Measurements from ENCODE around the gene NEDD4L. TPM values are rescaled to one million over a fixed set of nuclear protein-coding genes. Genes with fewer than 3 reads are reported as not detected.
A peak's percentile ranks its signal among the peaks of the same experiment; 100 is the strongest.

The NEDD4L gene
- total and polyA plus RNA-seq, 4 donors: 10.2 to 20.3 (median 13.2) TPM

- H3K9me3 ChIP-seq (ENCODE audit: control insufficient read depth in 4 of 4, low read length in 3 of 4): no peaks in the 10 kb centered on the region
- H3K9ac ChIP-seq (ENCODE audit: low read depth in 1 of 2, low read length in 2 of 2): no peak overlapping the region
- DNase-seq (ENCODE audit: low spot score): no peak
- H3K4me1 ChIP-seq (ENCODE audit: control insufficient read depth in 4 of 4, insufficient read depth in 4 of 4, low read length in 3 of 4): peaks cover 0 to 35% (median 24%) of the 10 kb centered on the region in 4 donors
- 91% methylated on average over 1 of the region's 1 CpG for WGBS
- TF ChIP-seq, protein P1, sequence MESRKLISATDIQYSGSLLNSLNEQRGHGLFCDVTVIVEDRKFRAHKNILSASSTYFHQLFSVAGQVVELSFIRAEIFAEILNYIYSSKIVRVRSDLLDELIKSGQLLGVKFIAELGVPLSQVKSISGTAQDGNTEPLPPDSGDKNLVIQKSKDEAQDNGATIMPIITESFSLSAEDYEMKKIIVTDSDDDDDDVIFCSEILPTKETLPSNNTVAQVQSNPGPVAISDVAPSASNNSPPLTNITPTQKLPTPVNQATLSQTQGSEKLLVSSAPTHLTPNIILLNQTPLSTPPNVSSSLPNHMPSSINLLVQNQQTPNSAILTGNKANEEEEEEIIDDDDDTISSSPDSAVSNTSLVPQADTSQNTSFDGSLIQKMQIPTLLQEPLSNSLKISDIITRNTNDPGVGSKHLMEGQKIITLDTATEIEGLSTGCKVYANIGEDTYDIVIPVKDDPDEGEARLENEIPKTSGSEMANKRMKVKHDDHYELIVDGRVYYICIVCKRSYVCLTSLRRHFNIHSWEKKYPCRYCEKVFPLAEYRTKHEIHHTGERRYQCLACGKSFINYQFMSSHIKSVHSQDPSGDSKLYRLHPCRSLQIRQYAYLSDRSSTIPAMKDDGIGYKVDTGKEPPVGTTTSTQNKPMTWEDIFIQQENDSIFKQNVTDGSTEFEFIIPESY (IDR thresholded peaks at IDR 0.05): no peak
- no peak for TF ChIP-seq MAX (IDR thresholded peaks at IDR 0.05)
- no peak for TF ChIP-seq TAF1 (conservative IDR thresholded peaks at IDR 0.05)
- TF ChIP-seq NR2F2 (IDR thresholded peaks at IDR 0.05): no peak
- TF ChIP-seq EGR1 (IDR thresholded peaks at IDR 0.05; ENCODE audit: low read depth in 2 of 2): no peak
- TF ChIP-seq RXRA (IDR thresholded peaks at IDR 0.05): no peak
- no peak for TF ChIP-seq SP1 (IDR thresholded peaks at IDR 0.05)
- TF ChIP-seq ATF3 (IDR thresholded peaks at IDR 0.05): no peak
- TF ChIP-seq RAD21 (IDR thresholded peaks at IDR 0.05): no peak
- no peak for TF ChIP-seq FOXA1 (IDR thresholded peaks at IDR 0.05)
- TF ChIP-seq FOXA2 (IDR thresholded peaks at IDR 0.05): no peak
- H3K36me3 ChIP-seq (ENCODE audit: control insufficient read depth in 4 of 4, insufficient read depth in 3 of 4, low read depth in 1 of 4, low read length in 3 of 4): no peaks in the 10 kb centered on the region
- peak overlapping the region; percentile 19 to 75 for H3K27ac ChIP-seq (ENCODE audit: low read depth in 1 of 2, low read length in 2 of 2)
- H3K4me3 ChIP-seq (ENCODE audit: low read depth in 1 of 3, low read length in 3 of 3): no peak overlapping the region
- H3K27me3 ChIP-seq (ENCODE audit: control insufficient read depth in 4 of 4, insufficient read depth in 4 of 4, low read length in 3 of 4): no peaks in the 10 kb centered on the region
These were observed 52.6 kb downstream of the NEDD4L start for GRCh38 chr18:58096658-58097057.

GRCh38 chr18:58097121-58097906, 53.3 kb downstream of the NEDD4L start:
- Histone ChIP-seq H3K9ac (ENCODE audit: low read depth in 1 of 2, low read length in 2 of 2) (no peak overlapping the region), H3K27me3 (ENCODE audit: control insufficient read depth in 4 of 4, insufficient read depth in 4 of 4, low read length in 3 of 4) (no peaks in the 10 kb centered on the region), H3K27ac (ENCODE audit: low read depth in 1 of 2, low read length in 2 of 2) (peak overlapping the region; percentile 19 to 75), H3K9me3 (ENCODE audit: control insufficient read depth in 4 of 4, low read length in 3 of 4) (no peaks in the 10 kb centered on the region), H3K4me3 (ENCODE audit: low read depth in 1 of 3, low read length in 3 of 3) (no peak overlapping the region), H3K4me1 (ENCODE audit: control insufficient read depth in 4 of 4, insufficient read depth in 4 of 4, low read length in 3 of 4) (peaks cover 3 to 42% (median 29%) of the 10 kb centered on the region in 4 donors), H3K36me3 (ENCODE audit: control insufficient read depth in 4 of 4, insufficient read depth in 3 of 4, low read depth in 1 of 4, low read length in 3 of 4) (no peaks in the 10 kb centered on the region)
- DNase-seq (ENCODE audit: low spot score): no peak
- no peak for TF ChIP-seq NR2F2 (IDR thresholded peaks at IDR 0.05)
- TF ChIP-seq CTCF (IDR thresholded peaks at IDR 0.05; ENCODE audit: low read depth, low read length, missing input control): no peak
- TF ChIP-seq, protein P2, sequence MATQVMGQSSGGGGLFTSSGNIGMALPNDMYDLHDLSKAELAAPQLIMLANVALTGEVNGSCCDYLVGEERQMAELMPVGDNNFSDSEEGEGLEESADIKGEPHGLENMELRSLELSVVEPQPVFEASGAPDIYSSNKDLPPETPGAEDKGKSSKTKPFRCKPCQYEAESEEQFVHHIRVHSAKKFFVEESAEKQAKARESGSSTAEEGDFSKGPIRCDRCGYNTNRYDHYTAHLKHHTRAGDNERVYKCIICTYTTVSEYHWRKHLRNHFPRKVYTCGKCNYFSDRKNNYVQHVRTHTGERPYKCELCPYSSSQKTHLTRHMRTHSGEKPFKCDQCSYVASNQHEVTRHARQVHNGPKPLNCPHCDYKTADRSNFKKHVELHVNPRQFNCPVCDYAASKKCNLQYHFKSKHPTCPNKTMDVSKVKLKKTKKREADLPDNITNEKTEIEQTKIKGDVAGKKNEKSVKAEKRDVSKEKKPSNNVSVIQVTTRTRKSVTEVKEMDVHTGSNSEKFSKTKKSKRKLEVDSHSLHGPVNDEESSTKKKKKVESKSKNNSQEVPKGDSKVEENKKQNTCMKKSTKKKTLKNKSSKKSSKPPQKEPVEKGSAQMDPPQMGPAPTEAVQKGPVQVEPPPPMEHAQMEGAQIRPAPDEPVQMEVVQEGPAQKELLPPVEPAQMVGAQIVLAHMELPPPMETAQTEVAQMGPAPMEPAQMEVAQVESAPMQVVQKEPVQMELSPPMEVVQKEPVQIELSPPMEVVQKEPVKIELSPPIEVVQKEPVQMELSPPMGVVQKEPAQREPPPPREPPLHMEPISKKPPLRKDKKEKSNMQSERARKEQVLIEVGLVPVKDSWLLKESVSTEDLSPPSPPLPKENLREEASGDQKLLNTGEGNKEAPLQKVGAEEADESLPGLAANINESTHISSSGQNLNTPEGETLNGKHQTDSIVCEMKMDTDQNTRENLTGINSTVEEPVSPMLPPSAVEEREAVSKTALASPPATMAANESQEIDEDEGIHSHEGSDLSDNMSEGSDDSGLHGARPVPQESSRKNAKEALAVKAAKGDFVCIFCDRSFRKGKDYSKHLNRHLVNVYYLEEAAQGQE (IDR thresholded peaks at IDR 0.05): peak; percentile 61
- peak; percentile 79 to 86 for TF ChIP-seq HNF4A (conservative IDR thresholded peaks at IDR 0.05)
- no peak for TF ChIP-seq GABPA (IDR thresholded peaks at IDR 0.05 in 1 of 2, conservative IDR thresholded peaks at IDR 0.05 in 1 of 2)
- TF ChIP-seq RAD21 (IDR thresholded peaks at IDR 0.05): peak; percentile 32 to 41
- peak; percentile 57 for TF ChIP-seq FOXA1 (IDR thresholded peaks at IDR 0.05)
- peak in 1 of 2 donors; percentile 73 for TF ChIP-seq JUND (IDR thresholded peaks at IDR 0.05)
- peak; percentile 73 for TF ChIP-seq MAX (IDR thresholded peaks at IDR 0.05)
- TF ChIP-seq TAF1 (conservative IDR thresholded peaks at IDR 0.05): no peak
- TF ChIP-seq HNF4G (IDR thresholded peaks at IDR 0.05): peak; percentile 12
- peak; percentile 76 for TF ChIP-seq FOXA2 (IDR thresholded peaks at IDR 0.05)
- TF ChIP-seq RXRA (IDR thresholded peaks at IDR 0.05): peak; percentile 69 to 84
- no peak for TF ChIP-seq EGR1 (IDR thresholded peaks at IDR 0.05; ENCODE audit: low read depth in 2 of 2)
- peak; percentile 94 for TF ChIP-seq YY1 (IDR thresholded peaks at IDR 0.05)
- TF ChIP-seq, protein P1 (IDR thresholded peaks at IDR 0.05): peak; percentile 50
- peak; percentile 82 for TF ChIP-seq SP1 (IDR thresholded peaks at IDR 0.05)
- TF ChIP-seq ATF3 (IDR thresholded peaks at IDR 0.05): no peak
- WGBS: 50% methylated on average over 8 of the region's 8 CpGs

Measured in liver (tissue), 9 donors.